Keratinocyte (primary cell): ENCODE measurements around the gene ZFYVE1.

ENCODE experiments used
- EZH2 ChIP-seq: IDR thresholded peaks from one replicate; pipeline ENCODE4 v1.6.1; 2012; ENCODE audit warnings: inconsistent platforms, mild to moderate bottlenecking, low read length, moderate library complexity
- TF ChIP-seq, protein P1 (sequence below), 3 experiments: IDR thresholded peaks in 1 of 3; conservative IDR thresholded peaks in 1 of 3; optimal IDR thresholded peaks in 1 of 3; 2 replicates in 2 of 3; 3 replicates in 1 of 3; pipeline versions ENCODE3 to v1.5.1; 2011; ENCODE audit warnings: low read length in 3 of 3, mild to moderate bottlenecking in 3 of 3, moderate library complexity in 2 of 3, control low read depth in 1 of 3, inconsistent platforms in 1 of 3; ENCODE audit not compliant: insufficient read depth in 2 of 3; ENCODE audit errors: extremely low read depth in 1 of 3

DNA sequence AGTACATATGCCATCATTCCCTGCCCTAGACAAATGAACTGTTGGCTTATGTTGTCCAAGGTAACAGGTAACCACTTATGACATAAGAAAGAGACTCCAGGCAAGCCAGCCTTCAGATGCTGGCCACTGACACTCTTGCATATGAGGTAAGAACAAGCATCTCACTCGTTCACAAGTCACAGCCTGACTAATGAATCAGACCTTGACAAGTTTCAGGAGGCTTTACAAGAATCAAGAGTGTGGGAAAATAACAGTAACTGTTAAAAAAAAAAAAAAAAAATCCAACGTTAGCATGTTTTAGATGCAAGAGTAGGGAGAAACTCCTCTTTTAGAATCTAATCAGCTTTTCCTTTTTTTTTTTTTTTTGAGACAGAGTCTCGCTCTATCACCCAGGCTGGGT is 40.7 kb downstream of the ZFYVE1 start:
- TF ChIP-seq, protein P1, sequence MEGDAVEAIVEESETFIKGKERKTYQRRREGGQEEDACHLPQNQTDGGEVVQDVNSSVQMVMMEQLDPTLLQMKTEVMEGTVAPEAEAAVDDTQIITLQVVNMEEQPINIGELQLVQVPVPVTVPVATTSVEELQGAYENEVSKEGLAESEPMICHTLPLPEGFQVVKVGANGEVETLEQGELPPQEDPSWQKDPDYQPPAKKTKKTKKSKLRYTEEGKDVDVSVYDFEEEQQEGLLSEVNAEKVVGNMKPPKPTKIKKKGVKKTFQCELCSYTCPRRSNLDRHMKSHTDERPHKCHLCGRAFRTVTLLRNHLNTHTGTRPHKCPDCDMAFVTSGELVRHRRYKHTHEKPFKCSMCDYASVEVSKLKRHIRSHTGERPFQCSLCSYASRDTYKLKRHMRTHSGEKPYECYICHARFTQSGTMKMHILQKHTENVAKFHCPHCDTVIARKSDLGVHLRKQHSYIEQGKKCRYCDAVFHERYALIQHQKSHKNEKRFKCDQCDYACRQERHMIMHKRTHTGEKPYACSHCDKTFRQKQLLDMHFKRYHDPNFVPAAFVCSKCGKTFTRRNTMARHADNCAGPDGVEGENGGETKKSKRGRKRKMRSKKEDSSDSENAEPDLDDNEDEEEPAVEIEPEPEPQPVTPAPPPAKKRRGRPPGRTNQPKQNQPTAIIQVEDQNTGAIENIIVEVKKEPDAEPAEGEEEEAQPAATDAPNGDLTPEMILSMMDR (optimal IDR thresholded peaks at IDR 0.05 in 1 of 3, IDR thresholded peaks at IDR 0.05 in 1 of 3, conservative IDR thresholded peaks at IDR 0.05 in 1 of 3; ENCODE audit: extremely low read depth in 1 of 3, insufficient read depth in 2 of 3, low read length in 3 of 3), result no peak
- no peak for TF ChIP-seq EZH2
